CD4-positive, alpha-beta T cell treated with Interferon alpha-2 for 1 hour (primary cell): ENCODE data around the gene MAGOH.
A peak's percentile ranks its signal among the peaks of the same experiment; 100 is the strongest.
"Not testable (repeated sequence)": the region's sequence is repeated elsewhere in the genome, so short reads cannot be mapped to it uniquely, and the experiment has no call there.

Experiments used
- DNase-seq, 2 donors: peaks; one replicate each; pipeline ENCODE4 v3.0.0-alpha.2; 2020 to 2022

Gene MAGOH

DNA sequence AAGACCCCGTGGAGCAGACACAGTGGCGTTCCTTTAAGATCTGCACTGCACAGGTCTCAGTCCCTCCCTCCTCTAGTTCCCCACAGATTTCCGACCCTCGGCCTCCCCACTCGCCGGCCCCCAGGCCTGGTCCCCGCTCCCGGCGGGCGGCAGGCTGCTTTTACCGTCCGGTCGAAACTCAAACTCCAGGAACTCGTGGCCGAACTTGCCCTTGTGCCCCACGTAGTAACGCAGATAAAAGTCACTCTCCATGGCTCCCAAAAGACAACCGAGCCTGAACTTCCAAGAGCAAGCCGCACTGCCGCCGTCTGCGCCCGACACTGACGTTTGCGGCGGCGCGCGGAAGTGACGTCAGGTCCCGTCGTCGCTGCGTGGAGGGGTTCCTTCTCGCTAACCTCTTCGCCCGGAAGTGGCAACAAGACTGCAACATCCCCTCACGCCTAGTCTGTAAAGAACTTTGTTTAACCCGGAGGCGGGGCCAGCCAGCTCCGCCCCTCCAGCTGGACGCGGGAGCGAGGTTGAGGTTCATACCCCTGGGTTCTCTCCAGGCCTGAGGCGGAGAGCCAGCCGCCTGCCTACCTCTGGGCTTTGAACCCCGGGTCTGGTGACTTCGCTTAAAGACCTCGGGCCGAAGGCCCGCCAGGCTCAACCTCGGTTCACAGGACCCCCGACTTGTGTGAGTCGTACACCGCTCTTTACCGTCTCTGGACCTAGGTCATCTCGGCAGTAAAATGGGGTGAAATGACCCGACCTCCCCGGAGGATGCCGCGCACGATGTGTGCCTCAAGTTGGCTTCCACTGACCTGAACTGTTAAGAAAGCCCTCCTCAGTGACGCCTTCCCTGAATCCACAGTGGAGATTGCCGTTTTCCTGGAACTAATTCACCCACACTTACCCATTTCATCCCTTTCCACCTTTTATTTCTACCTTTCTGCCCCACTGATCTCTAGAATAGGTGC is at the start of gene MAGOH:
MAGOH (minus strand) TSS at position 322 of the 959 bp plus-strand sequence; CDS start at position 252, 70 bp downstream.
- peak; percentile 95 to 96 for DNase-seq

GRCh38 chr1:53286955-53287354 is 48.6 kb upstream of the MAGOH start:
- no peak for DNase-seq

DNA sequence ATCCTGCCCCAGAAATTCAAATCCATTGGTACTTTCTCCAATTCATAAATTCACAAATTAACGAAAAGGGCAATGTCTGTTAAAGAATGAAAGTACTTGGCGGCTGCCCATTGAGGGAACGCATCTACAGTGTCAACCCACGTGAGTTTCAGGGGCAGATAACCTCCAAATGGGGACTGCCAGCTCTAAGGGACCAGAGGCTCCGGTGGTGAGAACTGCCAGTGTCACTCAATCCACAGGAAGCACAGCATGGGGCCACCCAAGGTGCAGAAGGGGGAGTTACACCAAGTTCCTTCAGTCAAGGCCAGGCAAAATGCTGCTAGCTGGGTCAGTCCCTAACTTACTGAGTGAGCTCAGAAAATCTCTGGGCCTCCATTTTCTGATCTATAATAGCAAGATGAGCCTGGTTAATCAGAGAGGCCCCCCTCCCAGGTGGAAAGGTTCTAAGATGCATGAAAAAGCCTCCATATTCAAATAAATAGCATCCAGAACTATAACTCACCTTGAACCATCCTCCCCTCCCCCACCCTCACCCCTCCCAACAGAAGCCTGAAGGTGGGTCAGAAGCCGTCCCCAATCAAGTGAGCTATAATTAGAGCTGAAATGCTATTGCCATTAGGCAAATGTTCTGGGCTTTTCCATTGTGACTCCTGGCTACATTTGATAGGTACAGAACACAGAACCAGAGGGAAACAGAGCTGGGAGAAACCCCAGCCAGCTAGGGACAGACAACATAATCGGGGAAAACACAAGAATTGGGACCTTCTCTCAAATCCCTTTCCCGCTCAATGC is 47.8 kb upstream of the MAGOH start:
- DNase-seq = no peak

DNA sequence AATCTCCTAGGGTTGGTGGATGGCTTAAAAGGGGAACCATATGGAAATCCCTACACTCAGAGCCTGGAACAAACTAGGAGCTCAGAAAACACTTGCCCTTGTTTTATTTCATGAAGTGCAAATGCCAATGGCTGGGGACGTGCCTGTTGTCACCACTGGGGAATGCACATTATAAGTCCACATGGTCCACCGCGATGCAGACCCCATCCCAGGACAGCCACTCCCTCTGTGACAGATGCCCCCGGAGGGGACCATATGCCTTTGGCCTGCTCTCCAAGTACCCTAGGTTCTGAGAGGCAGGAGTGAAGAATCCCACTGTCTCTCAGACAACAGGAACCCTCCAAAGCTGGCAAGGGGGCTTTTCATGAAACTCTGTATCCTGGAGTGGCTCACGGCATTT is 47.2 kb upstream of the MAGOH start:
- DNase-seq = no peak

DNA sequence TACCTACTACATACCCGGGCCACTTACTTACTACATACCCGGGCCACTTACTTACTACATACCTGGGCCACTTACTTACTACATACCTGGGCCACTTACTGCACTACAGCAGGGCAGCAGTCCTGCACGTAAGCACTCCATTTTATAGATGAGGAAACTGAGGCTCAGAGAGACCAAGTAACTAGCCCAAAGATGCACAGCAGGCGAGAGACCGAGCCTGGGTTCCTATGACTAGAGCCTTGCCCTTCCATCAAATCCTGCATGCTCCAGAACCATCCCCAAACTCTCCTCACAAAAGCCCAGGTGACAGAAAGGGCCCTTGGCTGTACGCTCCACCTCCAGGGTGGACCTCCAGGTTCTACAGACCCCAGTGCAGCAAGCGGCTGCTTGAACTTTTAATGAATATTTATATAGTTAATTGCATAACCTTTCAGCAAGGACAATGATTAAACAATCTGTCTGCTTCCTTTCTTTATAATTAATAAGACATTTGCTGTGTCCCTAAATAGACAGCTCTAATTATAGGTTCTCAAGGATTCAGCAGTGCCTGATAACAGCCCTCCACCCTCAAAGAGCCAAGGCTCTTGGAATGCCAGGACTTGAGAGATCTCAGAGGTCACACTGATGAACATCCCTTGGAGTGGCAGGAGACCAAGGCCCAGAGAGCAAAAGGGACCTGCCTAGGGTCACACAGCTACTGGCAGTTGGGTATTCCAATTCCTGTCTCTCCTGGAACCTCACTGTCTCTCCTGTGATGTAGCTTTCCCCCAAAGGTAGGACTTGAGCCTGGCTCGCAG is 46.1 kb upstream of the MAGOH start:
- no peak for DNase-seq

DNA sequence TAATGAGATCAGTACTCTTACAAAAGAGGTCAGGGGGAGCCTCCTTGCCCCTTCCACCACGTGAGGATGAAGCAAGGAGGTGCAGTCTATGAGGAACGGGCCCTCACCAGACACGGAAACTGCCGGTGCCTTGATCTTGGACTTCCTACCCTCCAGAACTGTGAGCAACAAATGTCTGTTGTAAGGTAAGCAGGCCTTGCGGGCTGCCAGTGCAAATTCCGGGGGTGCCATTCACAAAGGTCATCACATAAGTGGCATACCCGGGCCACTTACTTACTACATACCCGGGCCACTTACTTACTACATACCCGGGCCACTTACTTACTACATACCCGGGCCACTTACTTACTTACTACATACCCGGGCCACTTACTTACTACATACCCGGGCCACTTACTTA is 44.8 kb upstream of the MAGOH start:
- DNase-seq = not testable (repeated sequence)

DNA sequence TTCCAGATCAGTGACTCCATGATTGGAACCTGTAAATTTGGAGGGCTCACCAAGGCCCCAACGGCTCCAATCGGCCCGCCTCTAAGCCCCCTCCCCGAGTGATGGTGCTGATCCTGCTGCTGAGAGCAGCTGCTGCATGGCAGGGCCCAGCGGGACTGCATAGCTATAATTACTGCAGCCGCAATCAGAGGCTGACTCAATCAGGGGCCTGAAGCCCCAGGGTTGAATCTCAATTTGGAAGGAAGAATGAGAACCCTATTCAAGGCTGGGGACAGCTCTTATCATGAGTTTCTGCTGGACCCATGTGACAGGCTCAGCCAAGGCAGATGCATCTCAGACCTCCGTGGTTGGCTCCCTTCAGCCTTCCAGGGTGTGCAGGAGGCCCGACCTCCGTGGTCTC is 42.8 kb upstream of the MAGOH start:
- no peak for DNase-seq

DNA sequence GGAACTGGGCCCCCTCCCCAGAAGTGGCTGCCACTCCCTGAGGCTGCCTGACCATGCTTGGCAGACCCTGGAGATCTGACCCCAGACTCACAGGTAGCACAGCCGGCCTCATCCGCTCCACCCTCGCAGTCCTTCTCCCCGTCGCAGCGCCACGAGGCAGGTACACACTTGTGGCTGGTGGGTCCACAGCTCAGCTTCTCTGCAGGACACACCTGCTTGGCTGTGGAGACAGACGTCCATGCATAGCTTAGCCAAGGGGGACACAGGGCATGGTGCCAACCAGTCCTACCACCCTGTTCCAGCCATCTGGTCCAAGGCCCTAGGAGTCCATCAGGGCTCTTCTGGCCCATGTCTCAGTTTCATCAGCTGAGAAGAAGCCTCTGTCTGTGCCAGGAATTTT is 42.2 kb upstream of the MAGOH start:
- DNase-seq = no peak

GRCh38 chr1:53279296-53280200 is 41.2 kb upstream of the MAGOH start:
- no peak for DNase-seq

GRCh38 chr1:53278298-53278725 is 40.0 kb upstream of the MAGOH start:
- DNase-seq = peak; percentile 59 to 71

GRCh38 chr1:53277326-53277725 is 39.0 kb upstream of the MAGOH start:
- DNase-seq = no peak

GRCh38 chr1:53276902-53277281 is 38.6 kb upstream of the MAGOH start:
- DNase-seq = no peak

DNA sequence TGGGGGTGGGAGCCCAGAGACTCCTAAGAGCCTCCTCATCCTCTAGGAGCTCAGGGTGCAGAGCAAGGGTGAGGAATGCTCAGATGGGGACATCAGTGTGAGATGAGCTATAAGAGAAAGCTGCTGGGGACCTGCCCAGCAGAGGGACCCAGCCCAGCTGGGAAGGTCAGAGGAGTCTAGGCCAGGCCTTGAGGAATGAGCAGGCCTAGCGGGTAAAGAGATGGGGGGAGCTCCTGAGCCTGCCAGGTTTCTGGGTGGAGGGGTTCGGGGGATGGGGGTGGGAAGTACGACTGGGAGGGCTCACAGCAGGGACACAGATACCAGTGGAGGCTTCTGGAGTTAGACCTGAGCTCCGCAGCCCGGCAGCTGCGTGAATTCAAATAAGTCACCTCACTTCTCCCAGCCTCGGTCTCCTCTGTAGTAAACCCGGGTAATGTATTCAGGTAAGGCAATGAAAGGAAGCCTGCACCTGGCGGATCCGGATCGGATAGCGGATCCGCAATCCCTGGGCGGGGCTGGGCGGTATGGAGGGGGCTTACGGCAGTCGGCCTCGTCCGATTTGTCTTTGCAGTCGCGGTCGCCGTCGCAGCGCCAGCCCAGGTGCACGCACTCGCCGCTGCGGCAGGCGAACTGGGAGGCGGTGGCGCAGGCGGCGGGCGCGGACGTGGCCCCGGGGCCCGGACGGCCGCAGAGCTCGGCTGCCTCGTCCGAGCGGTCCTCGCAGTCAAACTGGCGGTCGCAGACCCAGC is 38.0 kb upstream of the MAGOH start:
- DNase-seq = no peak

- DNase-seq = no peak
Observed at GRCh38 chr1:53275566-53275965, 37.2 kb upstream of the MAGOH start.

DNA sequence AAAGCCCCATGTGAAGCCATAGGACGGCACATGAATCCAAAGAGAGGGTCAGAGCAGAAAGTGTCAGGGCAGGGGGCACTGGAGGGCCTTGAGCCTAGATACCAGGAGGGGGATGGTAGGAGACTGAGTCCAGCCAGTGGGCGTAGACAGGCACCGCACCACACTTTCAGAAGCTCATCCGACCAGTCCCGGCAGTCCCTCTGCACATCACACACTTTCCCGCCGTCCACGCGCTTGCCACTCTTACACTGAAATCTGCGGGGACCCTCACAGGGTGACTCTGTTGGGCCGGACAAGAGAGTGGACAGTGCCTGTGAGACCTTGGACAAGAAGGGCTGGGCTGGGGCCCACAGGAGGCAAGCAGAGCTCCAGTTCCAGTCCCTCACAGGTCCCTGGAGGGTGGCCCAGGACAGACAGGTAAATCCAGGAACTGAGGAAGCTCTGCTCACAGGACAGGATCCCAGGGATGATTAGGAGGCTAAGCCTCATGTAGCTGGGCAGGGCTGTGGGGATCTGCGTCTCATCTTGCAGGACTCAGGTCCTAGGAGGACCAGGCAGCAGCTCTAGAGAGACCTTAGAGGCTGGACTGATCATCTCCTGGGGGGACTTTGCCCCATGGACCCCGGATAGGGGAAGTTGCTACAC is 36.3 kb upstream of the MAGOH start:
- no peak for DNase-seq

DNA sequence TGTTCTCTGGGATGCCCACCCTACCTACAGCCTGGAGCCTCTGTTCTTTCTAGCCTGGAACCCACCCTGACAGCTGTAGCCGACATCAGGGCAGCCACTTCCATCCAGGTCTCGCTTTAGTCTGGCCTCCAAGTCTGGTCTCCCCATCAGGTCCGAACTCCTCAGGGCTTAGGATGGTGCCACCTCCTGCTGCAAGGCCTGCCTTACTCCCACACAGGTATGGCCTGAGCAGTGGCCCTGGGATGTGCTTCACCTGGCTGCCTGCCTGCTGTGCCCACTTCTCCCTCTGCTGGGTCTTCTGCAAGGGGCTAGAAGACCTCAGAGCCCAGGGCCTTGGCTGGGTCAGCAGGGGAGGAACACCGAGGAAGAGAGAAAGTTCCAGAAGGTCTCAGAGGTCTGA is 35.7 kb upstream of the MAGOH start:
- DNase-seq = no peak

DNA sequence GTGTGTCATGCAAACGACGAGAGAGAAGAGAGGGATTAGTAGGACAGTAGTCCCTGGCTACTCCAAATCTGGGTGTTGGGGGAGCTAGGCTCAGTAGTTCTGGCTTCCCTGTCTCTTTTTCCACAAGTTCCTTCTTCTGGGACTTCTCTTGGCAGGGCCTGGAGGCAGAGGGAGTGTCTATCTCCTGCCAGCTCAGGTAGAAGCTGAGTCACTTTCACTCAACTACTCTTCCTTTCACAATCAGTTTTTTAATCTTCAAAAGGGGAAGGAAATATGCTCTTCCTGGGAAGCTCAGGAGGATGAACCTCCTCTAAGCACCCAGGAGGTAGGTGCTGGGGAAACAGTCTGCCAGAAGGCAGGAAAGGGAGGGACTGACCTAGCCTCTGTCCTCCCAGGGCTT is 35.2 kb upstream of the MAGOH start:
- DNase-seq = no peak

DNA sequence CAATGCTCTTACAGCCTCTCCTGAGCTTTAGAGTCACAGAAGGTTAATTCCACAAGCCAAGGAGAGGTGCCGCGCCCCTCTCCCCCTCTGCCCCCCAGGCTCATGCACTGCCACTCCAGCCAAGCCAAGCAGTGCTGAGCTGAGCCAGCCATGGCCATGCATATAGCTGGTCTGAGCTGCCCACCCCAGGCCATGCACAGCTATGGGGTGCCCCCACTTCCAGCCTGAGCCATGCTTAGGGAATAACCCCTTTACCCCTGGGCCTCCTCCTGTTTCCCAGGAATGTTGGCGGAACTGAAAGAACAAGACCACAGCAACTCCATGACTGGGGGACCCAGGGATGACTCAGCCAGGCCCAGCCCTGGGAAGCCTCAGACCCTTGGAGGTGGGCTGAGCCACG is 34.0 kb upstream of the MAGOH start:
- DNase-seq = no peak

GRCh38 chr1:53271446-53272090 is 33.2 kb upstream of the MAGOH start:
- no peak for DNase-seq

GRCh38 chr1:53270873-53271272 is 32.6 kb upstream of the MAGOH start:
- DNase-seq = no peak
